SK-N-SH treated with all-trans-retinoic acid at 6 μM for 48 hours (cell line): ENCODE measurements around the gene MYO15A.

Experiments
- ARNTL ChIP-seq: fragments of 450-650 bp; formaldehyde crosslinking; IDR thresholded peaks from 2 replicates; pipeline ENCODE4 v1.5.0; 2020; ENCODE audit warnings: low read depth, mild to moderate bottlenecking, moderate library complexity, borderline replicate concordance
- BACH2 ChIP-seq: fragments of 250-450 bp; sonication (Bioruptor Pico); IDR thresholded peaks from 2 replicates; pipeline ENCODE4 v1.9.0; 2021; ENCODE audit warnings: mild to moderate bottlenecking, borderline replicate concordance
- ISL1 ChIP-seq: fragments of 250-450 bp; sonication (Bioruptor Pico); IDR thresholded peaks from 2 replicates; pipeline ENCODE4 v2.1.2; 2022; ENCODE audit warnings: mild to moderate bottlenecking, moderate library complexity
- OSR1 ChIP-seq: fragments of 250-450 bp; sonication (Bioruptor Pico); IDR thresholded peaks from 2 replicates; pipeline ENCODE4 v1.8.0; 2022; ENCODE audit warnings: moderate library complexity, mild to moderate bottlenecking, inconsistent platforms
- PATZ1 ChIP-seq: fragments of 250-450 bp; sonication (Bioruptor Pico); IDR thresholded peaks from 2 replicates; pipeline ENCODE4 v1.8.0; 2020; ENCODE audit warnings: mild to moderate bottlenecking, moderate library complexity, borderline replicate concordance
- TCF4 ChIP-seq: fragments of 250-450 bp; sonication (Bioruptor Pico); IDR thresholded peaks from 2 replicates; pipeline ENCODE4 v1.8.0; 2021; ENCODE audit warnings: mild to moderate bottlenecking, moderate library complexity, borderline replicate concordance
- ZFP3 ChIP-seq: fragments of 250-450 bp; sonication (Bioruptor Pico); IDR thresholded peaks from 2 replicates; pipeline ENCODE4 v1.5.0; 2020; ENCODE audit warnings: mild to moderate bottlenecking, moderate library complexity
- ZFP30 ChIP-seq: fragments of 450-650 bp; formaldehyde crosslinking; IDR thresholded peaks from 2 replicates; pipeline ENCODE4 v1.5.0; 2022; ENCODE audit warnings: mild to moderate bottlenecking, moderate library complexity
- ZNF8 ChIP-seq: fragments of 450-650 bp; formaldehyde crosslinking; IDR thresholded peaks from 2 replicates; pipeline ENCODE4 v1.5.0; 2020; ENCODE audit warnings: mild to moderate bottlenecking, moderate library complexity

- TF ChIP-seq ZNF8 (CRISPR knock-in tag) (no peak), PATZ1 (CRISPR knock-in tag) (no peak), BACH2 (CRISPR knock-in tag) (no peak), ISL1 (CRISPR knock-in tag) (no peak), ZFP3 (CRISPR knock-in tag) (no peak), ZFP30 (CRISPR knock-in tag) (no peak), TCF4 (CRISPR knock-in tag) (no peak), OSR1 (CRISPR knock-in tag) (no peak), ARNTL (CRISPR knock-in tag) (no peak)
Measured at GRCh38 chr17:18185391-18185790, 76.8 kb downstream of the MYO15A start.
